Measurements from ENCODE around the gene SNED1. TPM values are rescaled to one million over a fixed set of nuclear protein-coding genes. Genes with fewer than 3 reads are reported as not detected.
A peak's percentile ranks its signal among the peaks of the same experiment; 100 is the strongest.

Gene SNED1
- total RNA-seq, 1 experiment from 2014 or later = not detected

- no peaks in the 10 kb centered on the region for H3K27me3 ChIP-seq (replicated peaks; ENCODE audit: control insufficient read depth, insufficient read depth, low read length)
- BruUV-seq (replicated peaks) = no TSS peak
- Mint-ChIP-seq H3K4me1 (ENCODE audit: low read depth, unreplicated experiment) (no peaks in the 10 kb centered on the region), H3K27ac (ENCODE audit: unreplicated experiment) (no peak overlapping the region), H3K9me3 (ENCODE audit: unreplicated experiment) (no peaks in the 10 kb centered on the region), H3K27me3 (ENCODE audit: insufficient read depth, unreplicated experiment) (no peaks in the 10 kb centered on the region), H3K4me3 (ENCODE audit: unreplicated experiment) (no peak overlapping the region), H3K36me3 (ENCODE audit: insufficient read depth, unreplicated experiment) (peaks cover 14% of the 10 kb centered on the region)
- no peaks in the 10 kb centered on the region; the same call in none of the 2 replicates for H3K36me3 ChIP-seq (ENCODE audit: control insufficient read depth, insufficient read depth, low read length)
- no peak overlapping the region for H3K4me3 ChIP-seq (ENCODE audit: low read depth, low read length)
- 0 out of 2 replicates have a peak, but pooled peaks cover 4% of the 10 kb centered on the region for H3K4me1 ChIP-seq
- intact Hi-C loops (cut with micrococcal nuclease; ENCODE audit: unreplicated experiment) = no loop called here
- ChIA-PET CTCF (no interaction called here), POLR2A (no interaction called here)
- DNase-seq = no peak
- no peaks in the 10 kb centered on the region for H3K9me3 ChIP-seq
- TF ChIP-seq CTCF (IDR thresholded peaks at IDR 0.05; ENCODE audit: insufficient read depth in 1 of 2, low read depth in 1 of 2, low read length in 1 of 2, severe bottlenecking in 1 of 2, unreplicated experiment in 1 of 2) = no peak
These were observed 98.6 kb downstream of the SNED1 start for GRCh38 chr2:241096979-241097378.

DNA sequence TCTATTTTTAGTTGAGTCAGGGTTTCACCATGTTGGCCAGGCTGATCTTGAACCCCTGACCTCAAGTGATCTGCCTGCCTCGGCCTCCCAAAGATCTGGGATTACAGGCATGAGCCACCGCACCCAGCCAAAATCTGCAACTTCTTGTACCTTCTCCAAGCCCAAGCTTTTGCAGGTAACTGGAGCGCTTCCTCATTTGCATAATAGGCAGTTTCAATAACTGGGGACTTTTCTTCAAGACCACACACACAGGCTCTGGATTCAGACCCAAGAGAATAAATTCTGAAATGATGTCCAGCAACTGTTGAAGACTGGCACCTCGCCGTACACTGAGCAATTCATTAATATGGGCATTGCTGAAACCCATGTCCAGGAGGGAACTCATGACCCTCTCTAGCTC is 100.8 kb downstream of the SNED1 start:
- intact Hi-C loops (cut with micrococcal nuclease; ENCODE audit: unreplicated experiment) = no loop called here
- DNase-seq = no peak
- BruUV-seq (replicated peaks) = no TSS peak
- H3K27me3 ChIP-seq (replicated peaks; ENCODE audit: control insufficient read depth, insufficient read depth, low read length) = no peaks in the 10 kb centered on the region
- Mint-ChIP-seq H3K36me3 (ENCODE audit: insufficient read depth, unreplicated experiment) (peaks cover 20% of the 10 kb centered on the region), H3K27me3 (ENCODE audit: insufficient read depth, unreplicated experiment) (no peaks in the 10 kb centered on the region), H3K9me3 (ENCODE audit: unreplicated experiment) (no peaks in the 10 kb centered on the region), H3K4me3 (ENCODE audit: unreplicated experiment) (no peak overlapping the region), H3K27ac (ENCODE audit: unreplicated experiment) (no peak overlapping the region), H3K4me1 (ENCODE audit: low read depth, unreplicated experiment) (no peaks in the 10 kb centered on the region)
- no peak for TF ChIP-seq CTCF (IDR thresholded peaks at IDR 0.05; ENCODE audit: insufficient read depth in 1 of 2, low read depth in 1 of 2, low read length in 1 of 2, severe bottlenecking in 1 of 2, unreplicated experiment in 1 of 2)
- H3K36me3 ChIP-seq (ENCODE audit: control insufficient read depth, insufficient read depth, low read length) = no peaks in the 10 kb centered on the region
- no peak overlapping the region for H3K4me3 ChIP-seq (ENCODE audit: low read depth, low read length)
- ChIA-PET POLR2A (no interaction called here), CTCF (no interaction called here)
- H3K4me1 ChIP-seq = no peaks in the 10 kb centered on the region
- H3K9me3 ChIP-seq = no peaks in the 10 kb centered on the region

DNA sequence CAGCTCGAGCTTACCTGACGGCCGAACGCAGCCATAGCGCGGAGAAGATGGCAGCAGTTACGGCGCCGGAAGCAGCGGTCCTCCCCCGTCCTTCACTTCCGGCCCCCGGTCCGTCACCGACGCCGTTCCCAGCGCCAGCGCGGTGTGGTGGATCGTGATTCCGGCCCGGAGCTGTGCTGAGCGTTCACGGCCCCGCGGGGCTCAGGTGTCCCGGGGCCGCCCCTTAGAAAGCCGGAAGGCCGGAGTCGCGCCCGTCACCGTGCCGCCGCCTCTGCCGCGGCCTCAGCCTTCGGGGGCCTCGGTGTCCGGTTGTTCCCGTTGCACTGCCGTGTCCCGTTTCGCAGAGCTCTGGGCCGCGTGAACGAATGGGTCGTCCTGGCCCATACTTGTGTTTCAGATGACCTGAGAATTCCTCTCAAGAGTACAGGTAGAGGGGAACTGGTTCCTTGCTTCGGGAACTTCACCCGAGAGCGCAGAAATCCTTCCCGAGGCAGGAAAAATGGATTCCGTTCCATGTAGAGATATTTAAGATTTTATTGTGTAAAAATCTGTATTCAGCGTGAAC is 103.9 kb downstream of the SNED1 start, which contains the start of gene MTERF4:
Gene MTERF4, minus strand, starts transcription at position 49 of the 565 bp plus-strand sequence. Its CDS starts 14 bp downstream, at position 35.
- Mint-ChIP-seq H3K4me1 (ENCODE audit: low read depth, unreplicated experiment) (no peaks in the 10 kb centered on the region), H3K9me3 (ENCODE audit: unreplicated experiment) (no peaks in the 10 kb centered on the region), H3K27me3 (ENCODE audit: insufficient read depth, unreplicated experiment) (no peaks in the 10 kb centered on the region), H3K4me3 (ENCODE audit: unreplicated experiment) (peak within 1 kb of the TSS; percentile 84), H3K36me3 (ENCODE audit: insufficient read depth, unreplicated experiment) (peaks cover 7% of the 10 kb centered on the region), H3K27ac (ENCODE audit: unreplicated experiment) (peak within 1 kb of the TSS; percentile 89)
- intact Hi-C loops (cut with micrococcal nuclease; ENCODE audit: unreplicated experiment) = no loop called here
- Histone ChIP-seq H3K4me1 (no peaks in the 10 kb centered on the region), H3K4me3 (ENCODE audit: low read depth, low read length) (peak within 1 kb of the TSS; percentile 84), H3K9me3 (no peaks in the 10 kb centered on the region), H3K36me3 (ENCODE audit: control insufficient read depth, insufficient read depth, low read length) (no peaks in the 10 kb centered on the region), H3K27me3 (replicated peaks; ENCODE audit: control insufficient read depth, insufficient read depth, low read length) (no peaks in the 10 kb centered on the region)
- CTCF ChIA-PET = no interaction called here
- BruUV-seq (replicated peaks) = TSS peak; percentile 89
- POLR2A ChIA-PET = interaction anchor here (0.8 kb wide), 3 partner anchors 9 to 47 kb away, joined by 3 to 5 read pairs (median 4); partner anchors contain the start of gene PASK
- TF ChIP-seq CTCF (IDR thresholded peaks at IDR 0.05; ENCODE audit: insufficient read depth in 1 of 2, low read depth in 1 of 2, low read length in 1 of 2, severe bottlenecking in 1 of 2, unreplicated experiment in 1 of 2) = no peak
- DNase-seq = peak; percentile 85 to 88
